GM21737 (cell line): ENCODE results near the gene STOM.

Source experiments
- ATAC-seq: cut with Tn5 transposase; IDR thresholded peaks from one replicate; pipeline ENCODE4 v1.9.1; 2021; ENCODE audit warnings: mild to moderate bottlenecking, moderate library complexity; ENCODE audit not compliant: unreplicated experiment

Gene STOM

DNA sequence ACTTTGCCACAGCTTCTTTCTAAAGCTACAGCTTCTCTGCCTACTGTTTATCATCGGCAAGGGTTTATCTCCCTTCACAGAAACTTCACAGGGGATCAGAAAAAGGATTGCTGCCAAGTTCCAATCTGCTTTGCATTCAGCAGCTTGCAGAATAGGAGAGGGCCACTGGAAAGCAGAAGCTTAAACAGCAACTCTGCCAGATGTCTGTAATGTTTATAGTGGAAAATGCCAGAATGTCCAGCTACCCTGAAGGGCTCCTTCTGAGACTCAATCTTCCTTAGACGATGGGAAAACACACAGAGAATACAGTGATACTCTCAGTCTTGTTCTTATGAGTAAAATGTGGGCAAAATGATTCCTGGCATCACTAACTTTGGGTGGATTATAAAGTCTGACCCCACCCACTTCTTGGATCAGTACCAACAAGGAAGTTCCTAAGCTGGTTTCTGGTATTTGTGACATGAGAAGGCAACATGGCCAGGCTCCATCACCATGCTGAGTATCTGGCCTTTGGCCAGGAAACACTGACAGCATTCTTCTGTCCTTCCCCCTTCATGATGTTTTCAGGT lies 19.0 kb downstream of the STOM start:
- no peak for ATAC-seq

GRCh38 chr9:121350036-121350435 lies 20.0 kb downstream of the STOM start:
- ATAC-seq: no peak

DNA sequence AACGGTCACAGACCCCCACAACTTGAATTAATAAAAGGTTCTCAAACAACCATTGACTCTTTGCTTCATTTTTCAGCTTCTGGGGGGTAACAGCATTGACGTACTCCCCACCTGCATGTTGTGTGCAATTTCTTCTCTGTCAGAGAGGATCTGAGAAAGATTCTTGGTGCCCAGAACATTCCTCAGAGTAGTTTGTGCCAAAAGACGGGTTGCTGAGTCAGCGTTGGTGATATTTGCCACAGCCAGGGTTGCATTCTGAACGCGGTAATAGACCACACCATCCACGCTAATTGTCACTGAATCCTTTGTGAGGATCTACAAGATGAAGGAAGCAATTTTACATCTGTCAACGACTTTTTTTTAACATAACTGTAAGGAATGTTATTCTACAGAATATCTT lies 21.0 kb downstream of the STOM start:
- ATAC-seq: no peak

- no peak for ATAC-seq
These were observed 21.8 kb downstream of the STOM start for GRCh38 chr9:121348221-121348620.

GRCh38 chr9:121345070-121345469 lies 25.0 kb downstream of the STOM start:
- no peak for ATAC-seq

GRCh38 chr9:121344184-121344583 lies 25.9 kb downstream of the STOM start:
- ATAC-seq: no peak

DNA sequence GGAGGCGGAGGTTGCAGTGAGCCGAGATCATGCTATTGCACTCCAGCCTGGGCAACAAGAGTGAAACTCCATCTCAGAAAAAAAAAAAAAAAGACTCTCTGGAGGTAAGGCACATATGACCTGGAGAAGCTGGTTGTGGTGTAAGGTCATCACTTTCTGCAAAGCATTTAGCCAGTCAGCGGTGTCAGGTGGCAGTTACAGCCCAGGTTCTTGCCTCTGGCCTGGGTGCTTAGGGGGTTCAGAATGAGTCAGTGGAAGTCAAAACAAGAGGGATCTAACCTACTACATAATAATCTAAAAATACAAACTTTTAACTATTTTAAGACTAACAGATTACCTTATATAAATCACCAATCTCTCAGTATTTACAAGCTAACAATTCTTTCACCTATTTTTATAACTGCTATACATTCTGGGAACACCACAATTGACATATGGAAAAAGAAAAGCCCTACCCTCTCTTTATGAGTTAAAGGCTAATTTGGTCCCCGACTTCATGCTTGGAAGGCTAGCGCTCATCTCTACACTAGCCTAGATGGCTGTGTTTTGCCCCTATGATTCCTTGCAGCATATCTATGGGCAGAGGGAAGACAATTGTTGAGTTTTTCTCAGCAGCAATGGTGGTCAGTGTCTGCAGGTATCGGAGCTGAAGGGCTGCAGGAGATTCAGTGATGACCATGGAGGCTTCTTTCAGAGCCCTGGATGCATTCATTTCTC lies 29.2 kb downstream of the STOM start:
- ATAC-seq: no peak

DNA sequence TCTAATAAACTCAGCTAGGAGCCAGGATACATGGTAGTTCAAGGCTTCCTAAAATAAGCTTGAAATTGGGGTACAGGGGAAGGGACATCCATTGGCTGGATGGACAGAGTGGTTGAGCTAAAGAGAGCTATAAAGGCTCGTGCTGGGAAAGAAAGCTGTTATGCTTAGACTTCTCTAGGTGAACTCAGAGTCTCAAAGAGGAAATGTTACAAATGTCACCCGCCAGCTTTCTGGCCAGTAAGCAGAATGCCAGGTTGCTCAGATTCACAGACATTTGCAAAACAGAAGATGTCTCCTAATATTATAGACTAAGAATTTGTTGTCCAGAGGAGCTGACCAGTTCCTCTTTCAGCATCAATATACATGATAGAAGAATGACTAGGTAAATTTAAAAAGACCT lies 30.6 kb downstream of the STOM start:
- ATAC-seq: no peak

- ATAC-seq: no peak
These were observed 33.4 kb downstream of the STOM start for GRCh38 chr9:121336665-121337064.

DNA sequence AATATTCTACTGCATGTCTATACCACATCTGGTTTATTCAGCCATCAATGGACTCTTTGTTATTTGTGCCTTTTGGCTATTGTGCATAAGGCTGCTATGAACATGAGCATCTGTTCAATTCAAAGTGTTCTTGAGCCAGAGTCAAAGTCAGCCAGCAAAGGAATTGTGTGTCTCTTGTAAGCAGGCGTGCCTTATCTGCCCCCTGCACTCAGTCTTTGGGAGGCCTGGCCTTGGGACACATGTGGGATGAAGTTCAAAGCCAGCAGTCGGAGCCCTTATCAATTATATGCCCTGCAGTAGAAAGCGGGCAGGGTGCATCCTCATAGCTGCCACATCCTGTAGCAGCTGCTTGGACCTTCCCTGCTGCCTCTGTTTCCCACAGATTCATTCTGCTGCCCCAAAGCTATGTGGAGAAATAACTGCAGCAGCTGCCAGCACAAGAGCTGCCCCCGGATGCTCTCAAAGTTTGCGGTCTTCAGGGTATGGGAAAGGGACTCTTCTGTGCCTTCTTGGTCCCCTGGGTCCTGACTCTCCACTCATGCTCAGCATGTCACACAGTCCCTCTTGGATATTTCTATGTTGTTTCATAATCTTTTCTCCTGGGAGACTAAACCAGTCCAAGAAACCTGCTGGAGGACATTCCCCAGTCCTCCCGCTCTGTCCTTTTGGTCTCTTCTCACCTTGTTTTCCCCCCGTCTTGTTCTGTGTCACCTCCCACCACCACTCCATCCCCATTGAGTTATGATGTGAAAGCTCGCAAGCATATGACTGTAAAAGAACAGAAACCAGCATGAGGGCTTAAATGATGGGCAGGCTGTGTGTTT lies 35.9 kb downstream of the STOM start:
- ATAC-seq: no peak

- no peak for ATAC-seq
These were observed 37.9 kb downstream of the STOM start for GRCh38 chr9:121331992-121332685.

GRCh38 chr9:121331549-121331948 lies 38.5 kb downstream of the STOM start:
- no peak for ATAC-seq

DNA sequence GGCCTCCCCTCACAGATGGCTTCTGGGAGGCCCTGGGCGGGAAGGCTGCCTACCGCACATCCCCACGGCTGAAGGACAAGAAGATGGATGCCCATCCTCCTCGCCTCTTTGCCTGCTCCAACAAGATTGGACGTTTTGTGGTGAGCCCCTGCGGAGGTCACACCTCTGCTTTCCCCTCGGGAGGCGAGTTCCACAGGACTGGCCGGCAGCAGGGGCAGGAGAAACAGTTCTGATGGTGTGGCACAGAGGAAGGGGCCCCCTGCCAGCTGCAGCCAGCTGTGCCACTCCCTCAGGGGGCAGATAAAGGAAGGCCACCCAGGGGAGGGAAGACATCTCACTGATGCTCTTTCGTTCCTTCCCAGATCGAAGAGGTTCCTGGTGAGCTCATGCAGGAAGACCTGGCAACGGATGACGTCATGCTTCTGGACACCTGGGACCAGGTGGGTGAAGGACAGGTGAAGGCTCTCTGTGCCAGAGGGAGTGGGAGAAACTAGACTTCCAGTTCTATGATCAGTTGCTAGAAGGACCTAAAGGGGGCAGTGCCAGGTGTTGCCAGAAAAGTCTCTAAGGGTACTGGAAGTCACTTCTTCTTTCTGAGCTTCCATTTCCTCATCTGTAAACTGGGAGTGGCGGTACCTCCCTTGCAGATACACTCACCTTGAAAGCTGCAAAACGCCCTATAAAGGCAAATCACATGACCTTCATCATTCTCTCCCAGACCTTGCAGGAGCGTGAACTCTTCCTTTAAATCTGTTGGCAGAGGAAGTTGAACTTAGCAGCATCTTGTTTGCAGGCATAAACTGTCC lies 41.0 kb downstream of the STOM start:
- no peak for ATAC-seq

GRCh38 chr9:121328476-121328875 lies 41.6 kb downstream of the STOM start:
- ATAC-seq: no peak

DNA sequence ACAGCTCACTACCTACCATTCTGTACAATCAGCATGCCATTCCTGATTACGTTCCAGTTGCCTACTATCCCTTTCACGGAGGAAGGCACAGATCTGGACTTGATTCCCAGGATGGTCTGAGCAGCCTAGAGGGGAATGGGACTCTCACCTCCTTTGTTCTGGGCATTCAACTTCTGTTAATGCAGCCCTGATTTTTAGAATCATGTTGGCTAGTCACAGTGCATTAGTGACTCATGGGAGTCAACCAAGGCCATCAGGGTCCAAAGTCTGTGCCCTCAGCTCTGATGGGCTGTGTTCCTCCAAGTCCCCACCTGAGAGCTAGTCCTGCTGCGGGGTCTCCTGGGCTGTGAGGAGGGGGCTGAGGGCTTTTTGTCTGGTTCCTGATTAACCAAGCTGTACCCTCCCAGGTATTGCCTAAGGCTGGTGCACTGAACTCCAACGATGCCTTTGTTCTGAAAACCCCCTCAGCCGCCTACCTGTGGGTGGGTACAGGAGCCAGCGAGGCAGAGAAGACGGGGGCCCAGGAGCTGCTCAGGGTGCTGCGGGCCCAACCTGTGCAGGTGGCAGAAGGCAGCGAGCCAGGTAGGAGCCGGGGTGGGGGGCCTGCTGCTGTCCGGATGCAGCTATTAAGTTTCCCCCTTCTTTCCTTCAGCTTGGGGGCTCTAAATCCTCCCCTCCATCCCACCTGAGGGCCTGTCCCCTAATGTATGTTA lies 43.0 kb downstream of the STOM start:
- no peak for ATAC-seq

GRCh38 chr9:121326130-121326838 lies 43.8 kb downstream of the STOM start:
- no peak for ATAC-seq

DNA sequence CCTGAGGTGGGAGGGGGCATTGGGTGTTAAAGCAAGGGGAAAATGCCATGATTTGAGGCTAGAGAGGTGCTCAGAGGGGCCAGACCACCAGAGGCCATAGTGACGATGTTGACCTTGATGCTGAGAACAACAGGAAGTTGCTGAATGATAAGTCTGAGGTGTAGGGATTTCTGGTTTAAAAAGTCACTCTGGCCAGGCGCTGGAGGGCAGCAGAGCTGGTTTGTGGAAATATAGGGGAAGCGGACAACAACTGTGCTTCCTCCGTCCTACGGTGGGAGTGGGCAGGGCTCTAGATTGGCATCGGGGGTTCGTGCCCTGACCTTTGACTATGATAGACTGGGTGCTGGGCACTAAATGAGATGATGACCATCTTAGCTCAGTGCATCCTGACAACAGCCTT lies 44.7 kb downstream of the STOM start:
- no peak for ATAC-seq

- ATAC-seq: no peak
These were observed 45.3 kb downstream of the STOM start for GRCh38 chr9:121324755-121325154.

DNA sequence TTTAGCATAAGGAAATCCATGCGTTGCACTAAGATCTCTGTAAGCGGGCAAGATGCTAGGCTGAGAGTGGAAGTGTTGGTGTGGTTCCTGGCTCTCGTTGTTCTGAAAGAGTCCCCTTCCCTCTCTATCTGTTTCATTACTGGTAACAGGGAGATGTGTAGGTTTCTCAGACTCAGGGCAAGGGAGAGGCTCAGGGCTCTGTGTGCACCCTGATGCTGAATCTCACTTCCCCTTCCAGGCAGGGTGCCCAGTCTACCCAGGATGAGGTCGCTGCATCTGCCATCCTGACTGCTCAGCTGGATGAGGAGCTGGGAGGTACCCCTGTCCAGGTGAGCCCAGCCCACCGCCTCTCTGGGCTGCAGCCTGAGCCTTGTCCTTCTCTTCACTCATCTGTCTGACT lies 45.7 kb downstream of the STOM start:
- ATAC-seq: no peak
